HG02938 (cell line): Measurements from ENCODE around the gene FTO.

Experiments used
- ATAC-seq: cut with Tn5 transposase; IDR thresholded peaks from one replicate; pipeline ENCODE4 v1.9.1; 2021; ENCODE audit warnings: mild to moderate bottlenecking, moderate library complexity; ENCODE audit not compliant: unreplicated experiment

Gene FTO

GRCh38 chr16:54066451-54067105 lies 362.6 kb downstream of the FTO start:
- ATAC-seq: no peak

- ATAC-seq: no peak
These were observed 363.5 kb downstream of the FTO start for GRCh38 chr16:54067322-54068065.

- no peak for ATAC-seq
These were observed 364.3 kb downstream of the FTO start for GRCh38 chr16:54068212-54068611.

GRCh38 chr16:54069601-54070239 lies 365.8 kb downstream of the FTO start:
- no peak for ATAC-seq

- ATAC-seq: peak; percentile 70
These were observed 366.9 kb downstream of the FTO start for GRCh38 chr16:54070789-54071343.

GRCh38 chr16:54071514-54071913 lies 367.6 kb downstream of the FTO start:
- ATAC-seq: no peak

GRCh38 chr16:54072237-54072636 lies 368.3 kb downstream of the FTO start:
- no peak for ATAC-seq

GRCh38 chr16:54073356-54073755 lies 369.4 kb downstream of the FTO start:
- no peak for ATAC-seq

GRCh38 chr16:54075446-54075845 lies 371.5 kb downstream of the FTO start:
- no peak for ATAC-seq

GRCh38 chr16:54076006-54076504 lies 372.1 kb downstream of the FTO start:
- no peak for ATAC-seq

GRCh38 chr16:54077050-54077821 lies 373.3 kb downstream of the FTO start:
- ATAC-seq: no peak

- no peak for ATAC-seq
These were observed 376.6 kb downstream of the FTO start for GRCh38 chr16:54080524-54081008.

GRCh38 chr16:54086791-54087190 lies 382.8 kb downstream of the FTO start:
- no peak for ATAC-seq

- ATAC-seq: no peak
These were observed 386.6 kb downstream of the FTO start for GRCh38 chr16:54090602-54091001.

GRCh38 chr16:54093281-54093680 lies 389.3 kb downstream of the FTO start:
- ATAC-seq: no peak

GRCh38 chr16:54094641-54095040 lies 390.7 kb downstream of the FTO start:
- ATAC-seq: no peak

GRCh38 chr16:54096607-54097006 lies 392.7 kb downstream of the FTO start:
- ATAC-seq: no peak

- ATAC-seq: no peak
These were observed 393.8 kb downstream of the FTO start for GRCh38 chr16:54097774-54098173.

GRCh38 chr16:54098247-54098646 lies 394.3 kb downstream of the FTO start:
- no peak for ATAC-seq

GRCh38 chr16:54099627-54100026 lies 395.7 kb downstream of the FTO start:
- ATAC-seq: no peak
